Stimulated activated CD4-positive, alpha-beta T cell treated with anti-CD3 and anti-CD28 coated beads, Interleukin-1b, Interleukin-23, amount 100 ng/mL, for 4 hours (primary cell): Measurements from ENCODE around the gene POLD2.

ENCODE experiments used
- DNase-seq, 2 donors: peaks; one replicate each; pipeline ENCODE4 v3.0.0-alpha.2; 2020; ENCODE audit warnings: low read depth in 2 of 2

POLD2 gene

GRCh38 chr7:44065431-44066110 is 57.8 kb downstream of the POLD2 start, which contains the start of gene PGAM2:
TSS of gene PGAM2 (minus strand) at chr7:44065567. CDS start at chr7:44065529, 38 bp downstream.
- no peak for DNase-seq

- DNase-seq = no peak
These were observed 58.4 kb downstream of the POLD2 start for GRCh38 chr7:44064791-44065430.
